HEK293 (cell line): ENCODE results near the gene ANKRD37.

Experiments used
- REST ChIP-seq: fragments of 450-650 bp; formaldehyde crosslinking; IDR thresholded peaks from 2 replicates; pipeline ENCODE4 v1.5.1; 2016; ENCODE audit warnings: missing biosample characterization, missing genetic modification characterization
- ZBTB7A ChIP-seq: fragments of 450-650 bp; formaldehyde crosslinking; IDR thresholded peaks from 2 replicates; pipeline ENCODE4 v1.5.1; 2016; ENCODE audit warnings: low read depth, missing biosample characterization, missing genetic modification characterization
- ZNF423 ChIP-seq: fragments of 450-650 bp; formaldehyde crosslinking; IDR thresholded peaks from 2 replicates; pipeline ENCODE4 v1.5.1; 2016; ENCODE audit warnings: missing biosample characterization, missing genetic modification characterization
- ZNF677 ChIP-seq: fragments of 450-650 bp; IDR thresholded peaks from 2 replicates; pipeline ENCODE4 v1.5.0; 2018; ENCODE audit warnings: missing biosample characterization, mild to moderate bottlenecking, missing genetic modification characterization, moderate library complexity
- TF ChIP-seq, protein P1 (sequence below): fragments of 450-650 bp; formaldehyde crosslinking; IDR thresholded peaks from 2 replicates; pipeline ENCODE4 v1.5.1; 2016; ENCODE audit warnings: missing biosample characterization, missing genetic modification characterization
- TF ChIP-seq, protein P2 (sequence below): fragments of 450-650 bp; formaldehyde crosslinking; IDR thresholded peaks from 2 replicates; pipeline ENCODE4 v1.5.1; 2016; ENCODE audit warnings: missing biosample characterization, missing genetic modification characterization

- TF ChIP-seq ZNF677 (tag by site-specific recombination) (no peak), ZBTB7A (tag by site-specific recombination) (no peak), ZNF423 (no peak), REST (tag by site-specific recombination) (no peak; the same call in 1 of the 2 replicates)
- TF ChIP-seq, protein P1, sequence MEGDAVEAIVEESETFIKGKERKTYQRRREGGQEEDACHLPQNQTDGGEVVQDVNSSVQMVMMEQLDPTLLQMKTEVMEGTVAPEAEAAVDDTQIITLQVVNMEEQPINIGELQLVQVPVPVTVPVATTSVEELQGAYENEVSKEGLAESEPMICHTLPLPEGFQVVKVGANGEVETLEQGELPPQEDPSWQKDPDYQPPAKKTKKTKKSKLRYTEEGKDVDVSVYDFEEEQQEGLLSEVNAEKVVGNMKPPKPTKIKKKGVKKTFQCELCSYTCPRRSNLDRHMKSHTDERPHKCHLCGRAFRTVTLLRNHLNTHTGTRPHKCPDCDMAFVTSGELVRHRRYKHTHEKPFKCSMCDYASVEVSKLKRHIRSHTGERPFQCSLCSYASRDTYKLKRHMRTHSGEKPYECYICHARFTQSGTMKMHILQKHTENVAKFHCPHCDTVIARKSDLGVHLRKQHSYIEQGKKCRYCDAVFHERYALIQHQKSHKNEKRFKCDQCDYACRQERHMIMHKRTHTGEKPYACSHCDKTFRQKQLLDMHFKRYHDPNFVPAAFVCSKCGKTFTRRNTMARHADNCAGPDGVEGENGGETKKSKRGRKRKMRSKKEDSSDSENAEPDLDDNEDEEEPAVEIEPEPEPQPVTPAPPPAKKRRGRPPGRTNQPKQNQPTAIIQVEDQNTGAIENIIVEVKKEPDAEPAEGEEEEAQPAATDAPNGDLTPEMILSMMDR (tag by site-specific recombination), result no peak
- TF ChIP-seq, protein P2, sequence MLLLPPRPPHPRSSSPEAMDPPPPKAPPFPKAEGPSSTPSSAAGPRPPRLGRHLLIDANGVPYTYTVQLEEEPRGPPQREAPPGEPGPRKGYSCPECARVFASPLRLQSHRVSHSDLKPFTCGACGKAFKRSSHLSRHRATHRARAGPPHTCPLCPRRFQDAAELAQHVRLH, result no peak
These were observed 29.2 kb downstream of the ANKRD37 start, which contains the start of gene UFSP2 for GRCh38 chr4:185425647-185426352.
